Stimulated activated CD8-positive, alpha-beta memory T cell treated with anti-CD3 and anti-CD28 coated beads, Interleukin-4, amount 100 ng/mL, for 1 hour (primary cell): ENCODE data around the gene NUDCD3.
"Not testable (repeated sequence)": the region's sequence is repeated elsewhere in the genome, so short reads cannot be mapped to it uniquely, and the experiment has no call there.

Source experiments
- DNase-seq, 2 donors: peaks; one replicate each; pipeline ENCODE4 v3.0.0-alpha.2; 2020; ENCODE audit warnings: low read depth in 2 of 2, low spot score in 1 of 2

The NUDCD3 gene

GRCh38 chr7:44449584-44449928, 40.9 kb downstream of the NUDCD3 start:
- no peak for DNase-seq

- DNase-seq = no peak
Observed at GRCh38 chr7:44448922-44449583, 41.4 kb downstream of the NUDCD3 start.

- no peak for DNase-seq
Observed at GRCh38 chr7:44447874-44448425, 42.5 kb downstream of the NUDCD3 start.

- DNase-seq = no peak
Observed at GRCh38 chr7:44445986-44446671, 44.3 kb downstream of the NUDCD3 start.

- DNase-seq = no peak
Observed at GRCh38 chr7:44441079-44441478, 49.4 kb downstream of the NUDCD3 start.

- DNase-seq = no peak
Observed at GRCh38 chr7:44440577-44441078, 49.8 kb downstream of the NUDCD3 start.

GRCh38 chr7:44439926-44440325, 50.5 kb downstream of the NUDCD3 start:
- DNase-seq = no peak

- DNase-seq = no peak
Observed at GRCh38 chr7:44438816-44439215, 51.6 kb downstream of the NUDCD3 start.

GRCh38 chr7:44434201-44434600, 56.3 kb downstream of the NUDCD3 start:
- DNase-seq = no peak

- DNase-seq = no peak
Observed at GRCh38 chr7:44433255-44434022, 57.0 kb downstream of the NUDCD3 start.

- DNase-seq = no peak
Observed at GRCh38 chr7:44432381-44432977, 58.0 kb downstream of the NUDCD3 start.

- DNase-seq = no peak
Observed at GRCh38 chr7:44431091-44431608, 59.3 kb downstream of the NUDCD3 start.

GRCh38 chr7:44430054-44430453, 60.4 kb downstream of the NUDCD3 start:
- no peak for DNase-seq

- not testable (repeated sequence) for DNase-seq
Observed at GRCh38 chr7:44424762-44425161, 65.7 kb downstream of the NUDCD3 start.

GRCh38 chr7:44416941-44417340, 73.5 kb downstream of the NUDCD3 start:
- no peak for DNase-seq

GRCh38 chr7:44415510-44415909, 74.9 kb downstream of the NUDCD3 start:
- no peak for DNase-seq

GRCh38 chr7:44415047-44415446, 75.4 kb downstream of the NUDCD3 start:
- DNase-seq = no peak

GRCh38 chr7:44411306-44411705, 79.2 kb downstream of the NUDCD3 start:
- DNase-seq = no peak

- DNase-seq = no peak
Observed at GRCh38 chr7:44408596-44408995, 81.9 kb downstream of the NUDCD3 start.

GRCh38 chr7:44403775-44404174, 86.7 kb downstream of the NUDCD3 start:
- DNase-seq = no peak

- DNase-seq = no peak
Observed at GRCh38 chr7:44403176-44403759, 87.2 kb downstream of the NUDCD3 start.
